Keratinocyte (primary cell): ENCODE measurements around the gene SLC19A3. TPM values are rescaled to one million over a fixed set of nuclear protein-coding genes. Genes with fewer than 3 reads are reported as not detected.

Experiments
- DNase-seq: peaks from one replicate; pipeline ENCODE4 v3.0.0-alpha.2; 2011; ENCODE audit warnings: low read depth, missing footprints, low spot score
- FAIRE-seq: peaks from 2 replicates; lab custom pipeline; 2011; peaks lifted over from hg19 to GRCh38; lab: Jason Lieb, UNC
- H2AFZ ChIP-seq: 2 replicates; pipeline ENCODE4 v1.6.0; 2012; ENCODE audit warnings: low read length, control low read depth, inconsistent platforms; ENCODE audit not compliant: control insufficient read depth
- H3K27ac ChIP-seq: 2 replicates; pipeline ENCODE4 v1.5.1; 2011; ENCODE audit warnings: low read length; ENCODE audit not compliant: control insufficient read depth, insufficient read depth
- H3K27me3 ChIP-seq: 3 replicates; pipeline ENCODE4 v1.6.0; 2011; ENCODE audit warnings: low read length; ENCODE audit not compliant: control insufficient read depth, insufficient read depth; ENCODE audit errors: extremely low read depth
- H3K36me3 ChIP-seq, 2 experiments: 2 replicates in 1 of 2; 3 replicates in 1 of 2; pipeline ENCODE4 v1.5.1; 2011; ENCODE audit warnings: low read length in 2 of 2, mild to moderate bottlenecking in 1 of 2; ENCODE audit not compliant: control insufficient read depth in 2 of 2, insufficient read depth in 2 of 2; ENCODE audit errors: extremely low read depth in 1 of 2
- H3K4me1 ChIP-seq: 3 replicates; pipeline ENCODE4 v1.5.1; 2011; ENCODE audit warnings: low read length; ENCODE audit not compliant: control insufficient read depth, insufficient read depth; ENCODE audit errors: extremely low read depth
- H3K4me2 ChIP-seq: 3 replicates; pipeline ENCODE4 v1.6.0; 2011; ENCODE audit warnings: low read depth, low read length; ENCODE audit not compliant: control insufficient read depth, insufficient read depth; ENCODE audit errors: extremely low read depth
- H3K4me3 ChIP-seq, 3 experiments: fragments of 200-600 bp in 1 of 3; sonication (generic) in 1 of 3; 2 replicates in 2 of 3; 3 replicates in 1 of 3; pipeline ENCODE4 v1.5.1; 2011 to 2016; ENCODE audit warnings: low read length in 3 of 3, mild to moderate bottlenecking in 3 of 3, control low read depth in 2 of 3, inconsistent platforms in 1 of 3, low read depth in 1 of 3, mixed read lengths in 1 of 3, mixed run types in 1 of 3, moderate library complexity in 1 of 3; ENCODE audit not compliant: control insufficient read depth in 2 of 3, insufficient read depth in 2 of 3; ENCODE audit errors: extremely low read depth in 1 of 3
- H3K79me2 ChIP-seq: 2 replicates; pipeline ENCODE4 v1.6.0; 2012; ENCODE audit warnings: low read length; ENCODE audit not compliant: control insufficient read depth, insufficient read depth
- H3K9ac ChIP-seq: 3 replicates; pipeline ENCODE4 v1.6.0; 2011; ENCODE audit warnings: low read length; ENCODE audit not compliant: control insufficient read depth, insufficient read depth; ENCODE audit errors: extremely low read depth
- H3K9me1 ChIP-seq: 3 replicates; pipeline ENCODE4 v1.6.0; 2011; ENCODE audit warnings: low read length; ENCODE audit not compliant: control insufficient read depth, insufficient read depth; ENCODE audit errors: extremely low read depth
- H3K9me3 ChIP-seq: 2 replicates; pipeline ENCODE4 v1.5.1; 2012; ENCODE audit warnings: low read depth, low read length; ENCODE audit not compliant: control insufficient read depth
- H4K20me1 ChIP-seq: 3 replicates; pipeline ENCODE4 v1.6.0; 2011; ENCODE audit warnings: low read length; ENCODE audit not compliant: control insufficient read depth, insufficient read depth; ENCODE audit errors: extremely low read depth
- CTCF ChIP-seq, 3 experiments: IDR thresholded peaks in 1 of 3; conservative IDR thresholded peaks in 1 of 3; optimal IDR thresholded peaks in 1 of 3; 2 replicates in 2 of 3; 3 replicates in 1 of 3; pipeline versions ENCODE3 to v1.5.1; 2011; ENCODE audit warnings: low read length in 3 of 3, mild to moderate bottlenecking in 3 of 3, moderate library complexity in 2 of 3, control low read depth in 1 of 3, inconsistent platforms in 1 of 3; ENCODE audit not compliant: insufficient read depth in 2 of 3; ENCODE audit errors: extremely low read depth in 1 of 3
- EZH2 ChIP-seq: IDR thresholded peaks from one replicate; pipeline ENCODE4 v1.6.1; 2012; ENCODE audit warnings: inconsistent platforms, mild to moderate bottlenecking, low read length, moderate library complexity
- dilution Hi-C: fragments of 300-500 bp; cut with MboI; formaldehyde crosslinking; loops from one replicate; pipeline ENCODE4 v1.7.0; 2020; ENCODE audit warnings: low sequenced_read_pairs; ENCODE audit not compliant: extremely low pct_ligation_motif_present
- polyA minus RNA-seq, 3 experiments: library from RNA; depleted of rRNA, polyadenylated mRNA; stranded (reverse); fragments of >200 nt; gene quantifications; 1 replicate in 1 of 3; 2 replicates in 1 of 3; 3 replicates in 1 of 3; pipeline ENCODE4 v1.2.3, GENCODE V29; 2011
- polyA plus RNA-seq, 5 experiments: library from polyadenylated mRNA; depleted of rRNA in 3 of 5; stranded (reverse) in 3 of 5; stranded (forward) in 1 of 5; unstranded in 1 of 5; fragments of >200 nt; gene quantifications; 1 replicate in 1 of 5; 2 replicates in 3 of 5; 3 replicates in 1 of 5; pipeline versions ENCODE4 v1.2.1 to v1.2.3, GENCODE V29; 2011 to 2012; ENCODE audit warnings: missing spikeins in 2 of 5, low read depth in 1 of 5, low replicate concordance in 1 of 5

SLC19A3 gene
- polyA plus RNA-seq, result 0.25 to 1.0 TPM (median 0.58 TPM) in 3 replicates
- polyA plus RNA-seq (2011; ENCODE audit: low read depth), result 0.10 TPM
- 0.41 and 0.44 TPM in 2 replicates for polyA plus RNA-seq (2011; cell fraction: cytosol; rRNA removed)
- polyA plus RNA-seq (2011; cell fraction: nucleus; rRNA removed), result 0.51 and 0.94 TPM in 2 replicates
- 0.25 and 0.59 TPM in 2 replicates for polyA plus RNA-seq (2012; ENCODE audit: low replicate concordance)
- polyA minus RNA-seq, result 0.79 to 1.2 TPM in 2 of 3 replicates, not detected in the other
- not detected for polyA minus RNA-seq (2011; cell fraction: cytosol; rRNA and poly(A)+ RNA removed)
- 0.74 and 0.78 TPM in 2 replicates for polyA minus RNA-seq (2011; cell fraction: nucleus; rRNA and poly(A)+ RNA removed)

- FAIRE-seq (peak; percentile 17), DNase-seq (peak; percentile 4)
- Histone ChIP-seq H3K4me2 (peak within 1 kb of the TSS; percentile 85), H3K4me1 (no peaks in the 10 kb centered on the region), H3K9me1 (no peaks in the 10 kb centered on the region), H3K4me3 (peak within 1 kb of the TSS; percentile 27 to 67 (median 50)), H3K79me2 (no peaks in the 10 kb centered on the region), H3K27me3 (no peaks in the 10 kb centered on the region), H3K36me3 (no peaks in the 10 kb centered on the region), H2AFZ (peak within 1 kb of the TSS; percentile 84), H4K20me1 (no peaks in the 10 kb centered on the region), H3K9ac (peak within 1 kb of the TSS; percentile 33), H3K9me3 (no peaks in the 10 kb centered on the region), H3K27ac (no peak within 1 kb of the TSS)
- TF ChIP-seq CTCF (optimal IDR thresholded peaks at IDR 0.05 in 1 of 3, IDR thresholded peaks at IDR 0.05 in 1 of 3, conservative IDR thresholded peaks at IDR 0.05 in 1 of 3; ENCODE audit: extremely low read depth in 1 of 3, insufficient read depth in 2 of 3, low read length in 3 of 3) (no peak), EZH2 (no peak)
- dilution Hi-C loops, result no loop called here
Measured at GRCh38 chr2:227717687-227718567, at the start of gene SLC19A3. SLC19A3 (minus strand) TSS chr2:227718028; CDS start chr2:227702318, 15,710 bp downstream.

GRCh38 chr2:227766373-227766883 is 48.6 kb upstream of the SLC19A3 start:
- Histone ChIP-seq H3K79me2 (no peaks in the 10 kb centered on the region), H3K9me3 (no peaks in the 10 kb centered on the region), H3K27me3 (no peaks in the 10 kb centered on the region), H3K4me2 (no peak overlapping the region), H3K4me1 (no peaks in the 10 kb centered on the region), H4K20me1 (no peaks in the 10 kb centered on the region), H3K9ac (no peak overlapping the region), H3K9me1 (no peaks in the 10 kb centered on the region), H3K27ac (no peak overlapping the region), H3K4me3 (no peak overlapping the region), H3K36me3 (no peaks in the 10 kb centered on the region), H2AFZ (no peak overlapping the region)
- dilution Hi-C loops, result no loop called here
- FAIRE-seq (no peak), DNase-seq (no peak)
- TF ChIP-seq EZH2 (no peak), CTCF (optimal IDR thresholded peaks at IDR 0.05 in 1 of 3, IDR thresholded peaks at IDR 0.05 in 1 of 3, conservative IDR thresholded peaks at IDR 0.05 in 1 of 3; ENCODE audit: extremely low read depth in 1 of 3, insufficient read depth in 2 of 3, low read length in 3 of 3) (peak; percentile 82 to 87 (median 84))
